Mesothelial cell of epicardium (in vitro differentiated cells): ENCODE data around the gene GPRC5B. TPM values are rescaled to one million over a fixed set of nuclear protein-coding genes. Genes with fewer than 3 reads are reported as not detected.

Source experiments
- DNase-seq, 2 experiments: peaks; one replicate each; pipeline ENCODE4 v3.0.0; 2021; ENCODE audit warnings: low spot score in 2 of 2; ENCODE audit not compliant: unreplicated experiment in 2 of 2
- H3K27ac Mint-ChIP-seq: 2 replicates; pipeline ENCODE4 v1.8.0; 2021; ENCODE audit warnings: mixed read lengths
- H3K27me3 Mint-ChIP-seq: 2 replicates; pipeline ENCODE4 v1.8.0; 2021; ENCODE audit warnings: low read depth, mixed read lengths
- H3K36me3 Mint-ChIP-seq: 2 replicates; pipeline ENCODE4 v1.8.0; 2021; ENCODE audit warnings: mixed read lengths
- H3K4me1 Mint-ChIP-seq: 2 replicates; pipeline ENCODE4 v1.8.0; 2021; ENCODE audit warnings: mixed read lengths
- H3K4me3 Mint-ChIP-seq: 2 replicates; pipeline ENCODE4 v1.8.0; 2021; ENCODE audit warnings: mild to moderate bottlenecking, moderate library complexity, mixed read lengths
- H3K9me3 Mint-ChIP-seq: 2 replicates; pipeline ENCODE4 v1.8.0; 2021; ENCODE audit warnings: mixed read lengths
- total RNA-seq: library from RNA; stranded (reverse); gene quantifications from 3 replicates; pipeline ENCODE4 v1.2.1, GENCODE V29; 2021
- TF ChIP-seq, protein P1 (sequence below): fragments of 200-600 bp; sonication (generic); IDR thresholded peaks from one replicate; pipeline ENCODE4 v1.5.0; 2021; ENCODE audit warnings: antibody characterized with exemption; ENCODE audit not compliant: unreplicated experiment

The GPRC5B gene
- total RNA-seq, 1 donor from 2014 or later: 36.5 TPM

DNA sequence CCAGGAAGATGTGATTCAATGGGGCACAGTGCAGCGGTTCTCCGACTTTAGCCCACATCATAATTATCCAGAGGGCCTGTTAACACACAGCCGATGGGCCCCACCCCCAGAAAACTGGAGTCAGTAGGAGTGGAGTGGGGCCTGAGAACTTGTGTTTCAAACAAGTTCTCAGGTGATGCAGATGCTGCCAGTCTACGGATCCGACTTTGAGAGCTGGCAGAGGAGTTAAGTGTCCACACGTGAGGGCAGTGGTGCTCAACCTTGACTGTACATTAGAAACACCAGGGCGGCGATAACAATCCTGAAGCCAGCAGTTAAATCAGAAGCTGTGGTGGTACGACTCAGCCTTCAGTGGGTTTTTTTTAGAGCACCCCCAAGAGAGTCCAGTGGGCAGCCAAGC is 75.0 kb downstream of the GPRC5B start:
- Mint-ChIP-seq H3K4me1 (peaks cover 25% of the 10 kb centered on the region), H3K27ac (no peak overlapping the region)
- no peak for DNase-seq

GRCh38 chr16:19809121-19809635 is 75.5 kb downstream of the GPRC5B start:
- no peak overlapping the region for H3K4me3 Mint-ChIP-seq
- no peak for DNase-seq

More for the DNA sequence above, 75.0 kb downstream of the GPRC5B start:
- Mint-ChIP-seq H3K27me3 (no peaks in the 10 kb centered on the region), H3K4me3 (no peak overlapping the region), H3K36me3 (peaks cover 21% of the 10 kb centered on the region), H3K9me3 (peaks cover 20% of the 10 kb centered on the region)
- TF ChIP-seq, protein P1, sequence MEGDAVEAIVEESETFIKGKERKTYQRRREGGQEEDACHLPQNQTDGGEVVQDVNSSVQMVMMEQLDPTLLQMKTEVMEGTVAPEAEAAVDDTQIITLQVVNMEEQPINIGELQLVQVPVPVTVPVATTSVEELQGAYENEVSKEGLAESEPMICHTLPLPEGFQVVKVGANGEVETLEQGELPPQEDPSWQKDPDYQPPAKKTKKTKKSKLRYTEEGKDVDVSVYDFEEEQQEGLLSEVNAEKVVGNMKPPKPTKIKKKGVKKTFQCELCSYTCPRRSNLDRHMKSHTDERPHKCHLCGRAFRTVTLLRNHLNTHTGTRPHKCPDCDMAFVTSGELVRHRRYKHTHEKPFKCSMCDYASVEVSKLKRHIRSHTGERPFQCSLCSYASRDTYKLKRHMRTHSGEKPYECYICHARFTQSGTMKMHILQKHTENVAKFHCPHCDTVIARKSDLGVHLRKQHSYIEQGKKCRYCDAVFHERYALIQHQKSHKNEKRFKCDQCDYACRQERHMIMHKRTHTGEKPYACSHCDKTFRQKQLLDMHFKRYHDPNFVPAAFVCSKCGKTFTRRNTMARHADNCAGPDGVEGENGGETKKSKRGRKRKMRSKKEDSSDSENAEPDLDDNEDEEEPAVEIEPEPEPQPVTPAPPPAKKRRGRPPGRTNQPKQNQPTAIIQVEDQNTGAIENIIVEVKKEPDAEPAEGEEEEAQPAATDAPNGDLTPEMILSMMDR: no peak

DNA sequence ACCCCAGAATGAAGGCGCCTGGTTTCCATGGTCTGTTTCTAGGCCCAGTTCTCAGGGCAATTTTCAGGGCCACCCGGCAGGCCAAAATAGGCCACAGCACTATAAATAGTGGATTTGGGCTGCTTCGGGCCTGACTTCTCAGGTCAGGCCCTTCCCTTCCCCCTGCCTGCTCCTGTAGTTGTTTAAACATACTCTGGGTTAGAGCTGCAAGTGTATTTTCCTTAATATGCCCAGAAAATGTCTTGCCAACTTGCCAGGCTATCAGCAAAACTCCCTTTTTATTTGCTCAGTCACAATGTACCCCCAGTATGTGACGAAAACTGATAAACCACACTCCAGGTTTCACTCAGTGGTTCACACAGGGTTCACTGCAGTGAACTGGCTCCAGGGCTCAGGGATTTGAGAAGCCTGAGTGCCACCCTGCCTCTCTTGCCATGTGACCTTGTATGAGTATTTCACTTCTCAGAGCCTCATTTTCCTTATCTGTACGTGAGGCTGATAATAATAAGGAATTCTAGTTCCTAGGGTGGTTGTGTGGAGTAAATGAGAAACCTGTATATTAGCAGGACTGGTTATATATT is 76.5 kb downstream of the GPRC5B start:
- H3K4me1 Mint-ChIP-seq: peaks cover 28% of the 10 kb centered on the region
- peaks cover 16% of the 10 kb centered on the region for H3K9me3 Mint-ChIP-seq
- H3K36me3 Mint-ChIP-seq: peaks cover 17% of the 10 kb centered on the region

More at GRCh38 chr16:19809121-19809635, 75.5 kb downstream of the GPRC5B start:
- TF ChIP-seq, protein P1: no peak
- H3K4me1 Mint-ChIP-seq: peaks cover 28% of the 10 kb centered on the region
- peaks cover 21% of the 10 kb centered on the region for H3K36me3 Mint-ChIP-seq
- H3K27ac Mint-ChIP-seq: no peak overlapping the region
- H3K27me3 Mint-ChIP-seq: no peaks in the 10 kb centered on the region
- H3K9me3 Mint-ChIP-seq: peaks cover 20% of the 10 kb centered on the region

More for the DNA sequence above, 76.5 kb downstream of the GPRC5B start:
- no peak for DNase-seq
- no peak overlapping the region for H3K4me3 Mint-ChIP-seq
- TF ChIP-seq, protein P1: no peak
- H3K27ac Mint-ChIP-seq: peak overlapping the region; percentile 76
- H3K27me3 Mint-ChIP-seq: no peaks in the 10 kb centered on the region

Other genes starting within 250 kb of the GPRC5B start
- 46.5 to 48.5 TPM (median 47.4 TPM) in 3 replicates for gene KNOP1, start 166.6 kb downstream of the GPRC5B start, total RNA-seq
- 14.7 to 16.0 TPM (median 15.4 TPM) in 3 replicates for gene IQCK, start 166.6 kb downstream of the GPRC5B start, total RNA-seq
- not detected in 3 replicates for gene GPR139, start 189.0 kb upstream of the GPRC5B start, total RNA-seq